Fibroblast of mammary gland (primary cell): ENCODE data around the gene TMEM117.
A peak's percentile ranks its signal among the peaks of the same experiment; 100 is the strongest.

ENCODE experiments used
- DNase-seq: peaks from one replicate; pipeline ENCODE4 v3.0.0-alpha.2; 2010; ENCODE audit warnings: low read depth
- H3K4me3 ChIP-seq: 2 replicates; pipeline ENCODE4 v1.5.1; 2011; ENCODE audit warnings: low read depth, mild to moderate bottlenecking, low read length, moderate library complexity; ENCODE audit not compliant: control insufficient read depth
- TF ChIP-seq, protein P1 (sequence below): conservative IDR thresholded peaks from 2 replicates; pipeline ENCODE4 v1.5.1; 2011; ENCODE audit warnings: low read depth, low read length, inconsistent platforms; ENCODE audit not compliant: control insufficient read depth, insufficient read depth

TMEM117 gene

DNA sequence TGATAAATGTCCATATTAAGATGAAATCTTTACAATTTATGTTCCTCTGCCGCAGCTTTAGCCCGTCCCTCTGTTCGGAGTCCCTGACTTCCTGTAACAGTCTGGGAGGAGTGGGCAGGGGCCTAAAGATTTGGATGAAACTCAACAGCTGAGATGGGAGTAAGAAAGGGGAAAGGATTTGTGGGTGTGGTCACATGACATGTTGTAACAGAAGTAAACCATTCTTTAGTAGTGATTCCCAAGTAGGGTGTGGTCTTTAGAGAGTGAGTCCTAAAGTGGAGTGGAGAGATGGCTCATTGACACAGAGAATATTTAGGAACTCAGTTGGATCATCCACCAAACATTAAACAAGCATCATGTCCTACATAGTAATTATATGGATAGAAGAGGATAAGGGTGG lies 12.9 kb downstream of the TMEM117 start:
- DNase-seq: peak; percentile 26
- TF ChIP-seq, protein P1, sequence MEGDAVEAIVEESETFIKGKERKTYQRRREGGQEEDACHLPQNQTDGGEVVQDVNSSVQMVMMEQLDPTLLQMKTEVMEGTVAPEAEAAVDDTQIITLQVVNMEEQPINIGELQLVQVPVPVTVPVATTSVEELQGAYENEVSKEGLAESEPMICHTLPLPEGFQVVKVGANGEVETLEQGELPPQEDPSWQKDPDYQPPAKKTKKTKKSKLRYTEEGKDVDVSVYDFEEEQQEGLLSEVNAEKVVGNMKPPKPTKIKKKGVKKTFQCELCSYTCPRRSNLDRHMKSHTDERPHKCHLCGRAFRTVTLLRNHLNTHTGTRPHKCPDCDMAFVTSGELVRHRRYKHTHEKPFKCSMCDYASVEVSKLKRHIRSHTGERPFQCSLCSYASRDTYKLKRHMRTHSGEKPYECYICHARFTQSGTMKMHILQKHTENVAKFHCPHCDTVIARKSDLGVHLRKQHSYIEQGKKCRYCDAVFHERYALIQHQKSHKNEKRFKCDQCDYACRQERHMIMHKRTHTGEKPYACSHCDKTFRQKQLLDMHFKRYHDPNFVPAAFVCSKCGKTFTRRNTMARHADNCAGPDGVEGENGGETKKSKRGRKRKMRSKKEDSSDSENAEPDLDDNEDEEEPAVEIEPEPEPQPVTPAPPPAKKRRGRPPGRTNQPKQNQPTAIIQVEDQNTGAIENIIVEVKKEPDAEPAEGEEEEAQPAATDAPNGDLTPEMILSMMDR: no peak
- H3K4me3 ChIP-seq: no peak overlapping the region

- TF ChIP-seq, protein P1: no peak
- no peak overlapping the region for H3K4me3 ChIP-seq
- no peak for DNase-seq
Measured at GRCh38 chr12:43852744-43853143, 16.9 kb downstream of the TMEM117 start.

DNA sequence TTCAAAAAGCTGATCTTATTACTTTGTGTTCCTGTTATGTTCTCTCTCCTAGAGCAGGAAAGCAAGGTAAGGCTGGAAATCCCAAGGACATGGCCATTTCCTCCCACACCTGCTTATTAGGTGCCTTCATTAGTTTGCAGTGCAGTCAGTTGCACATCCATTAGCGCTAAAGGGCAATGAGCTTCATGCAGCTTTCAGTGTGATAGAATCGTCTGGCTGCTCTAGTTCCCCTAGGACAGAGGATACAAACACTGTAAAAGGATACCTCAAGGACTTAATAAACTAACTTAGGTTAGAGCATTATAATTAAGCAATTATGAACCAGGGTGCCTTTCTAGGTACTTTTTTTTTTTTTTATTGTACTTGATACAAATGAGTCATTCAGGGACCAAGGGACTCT lies 21.1 kb downstream of the TMEM117 start:
- TF ChIP-seq, protein P1: no peak
- H3K4me3 ChIP-seq: no peak overlapping the region
- DNase-seq: no peak

- TF ChIP-seq, protein P1: no peak
- no peak for DNase-seq
- H3K4me3 ChIP-seq: no peak overlapping the region
Measured at GRCh38 chr12:43858096-43858495, 22.2 kb downstream of the TMEM117 start.

DNA sequence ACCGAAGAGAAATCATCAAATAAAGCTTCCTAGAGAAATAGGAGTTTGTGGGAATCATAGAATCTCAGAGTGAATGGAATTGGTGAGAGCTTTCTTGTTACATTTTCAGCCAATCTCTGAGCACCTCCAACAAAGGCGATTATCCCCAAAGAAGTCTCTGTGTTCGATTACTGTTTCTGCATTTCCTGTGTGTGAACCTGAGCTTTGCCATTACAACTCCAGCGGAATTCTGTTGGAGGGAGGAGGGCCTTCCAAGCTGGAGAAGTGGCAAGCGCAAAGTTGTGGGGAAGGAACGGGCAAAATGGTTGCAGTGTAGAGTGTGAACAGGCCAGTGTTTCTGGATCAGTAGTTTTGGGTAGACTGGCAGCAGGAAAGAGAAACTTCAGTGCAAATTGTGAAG lies 23.1 kb downstream of the TMEM117 start:
- no peak for DNase-seq
- TF ChIP-seq, protein P1: no peak
- H3K4me3 ChIP-seq: no peak overlapping the region

GRCh38 chr12:43861015-43861839 lies 25.3 kb downstream of the TMEM117 start:
- no peak for DNase-seq
- TF ChIP-seq, protein P1: no peak
- H3K4me3 ChIP-seq: no peak overlapping the region

GRCh38 chr12:43861840-43862150 lies 25.9 kb downstream of the TMEM117 start:
- no peak overlapping the region for H3K4me3 ChIP-seq
- peak; percentile 7 for DNase-seq
- TF ChIP-seq, protein P1: no peak
